Gastroesophageal sphincter (tissue), 3 donors: ENCODE measurements around the gene TLE3.

Experiments
- CTCF ChIP-seq, 4 experiments: fragments of 200-600 bp in 2 of 4; fragments of 450-650 bp in 2 of 4; sonication (generic) in 1 of 4; IDR thresholded peaks; one replicate each; pipeline ENCODE4 v1.5.1; 2017 to 2019; ENCODE audit warnings: antibody characterized with exemption in 4 of 4, mild to moderate bottlenecking in 2 of 4, moderate library complexity in 2 of 4
- POLR2A ChIP-seq, 2 donors: fragments of 450-650 bp; IDR thresholded peaks; one replicate each; pipeline ENCODE4 v1.6.1; 2017; ENCODE audit warnings: antibody characterized with exemption in 2 of 2, mild to moderate bottlenecking in 2 of 2, moderate library complexity in 1 of 2
- POLR2AphosphoS5 ChIP-seq: sonication (generic); formaldehyde crosslinking; IDR thresholded peaks from one replicate; pipeline ENCODE4 v1.6.1; 2017; ENCODE audit warnings: antibody characterized with exemption

- TF ChIP-seq CTCF (IDR thresholded peaks at IDR 0.05) = no peak
- TF ChIP-seq POLR2AphosphoS5 = no peak
- no peak for TF ChIP-seq POLR2A (IDR thresholded peaks at IDR 0.05)
Observed at GRCh38 chr15:70059476-70060213, 38.1 kb downstream of the TLE3 start.
